ENCODE results near the gene SEMA5B.

SEMA5B gene

DNA sequence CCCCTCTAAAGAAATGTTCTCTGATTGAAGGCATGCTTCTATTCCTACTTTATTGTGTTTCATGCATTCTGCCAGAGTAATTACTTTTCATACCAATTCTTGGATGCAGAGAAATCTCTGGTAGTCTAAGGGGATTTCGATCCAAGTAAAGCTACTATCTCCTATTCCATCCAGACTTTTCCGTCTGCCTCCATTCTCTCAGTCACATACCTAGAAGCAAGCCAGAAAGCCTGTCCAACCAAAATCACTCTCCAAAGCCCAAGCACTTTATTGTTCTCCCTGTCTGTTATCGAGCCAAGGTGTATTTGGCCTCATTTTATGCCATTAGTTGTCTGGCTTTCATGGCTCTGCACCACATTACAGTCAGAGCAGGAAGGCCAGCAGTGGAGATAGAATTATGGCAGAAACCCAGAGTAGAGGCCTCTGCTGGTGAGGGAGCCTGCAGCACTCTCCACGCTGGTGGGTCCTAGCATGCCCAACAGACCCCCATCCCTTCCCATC is 136.8 kb downstream of the SEMA5B start:
- no peak for DNase-seq

DNA sequence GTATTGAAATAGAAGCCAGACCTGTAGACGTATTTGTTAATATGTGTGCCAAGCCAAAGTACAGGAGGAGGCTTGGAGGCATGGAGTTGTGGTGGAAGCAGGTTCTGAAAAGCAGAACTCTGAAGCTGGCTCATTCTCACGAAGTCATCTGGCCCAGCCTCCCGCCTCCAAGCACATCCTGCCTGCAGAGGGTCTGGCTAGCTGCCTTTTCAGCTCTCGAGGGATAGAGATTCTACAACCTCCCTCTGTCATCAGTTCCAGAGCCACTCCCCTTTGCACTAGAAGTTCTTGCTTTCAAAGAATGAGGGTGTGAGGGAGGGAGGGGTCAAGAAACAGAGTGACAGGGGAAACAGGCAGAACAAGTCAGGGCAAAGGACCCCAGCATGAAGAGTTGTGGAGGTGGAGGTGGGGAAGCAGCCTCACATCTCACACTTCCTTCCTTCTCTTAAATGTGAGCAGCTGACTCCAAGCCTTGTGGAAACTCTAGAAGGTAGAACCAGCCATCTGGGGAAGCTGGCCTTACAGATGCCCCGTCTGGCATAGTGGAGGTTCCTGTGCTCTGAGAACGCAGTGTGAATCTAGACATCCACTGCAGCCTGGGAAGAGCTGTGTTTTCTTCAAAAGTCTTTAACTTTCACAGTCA is 137.4 kb downstream of the SEMA5B start:
- no peak for DNase-seq

DNA sequence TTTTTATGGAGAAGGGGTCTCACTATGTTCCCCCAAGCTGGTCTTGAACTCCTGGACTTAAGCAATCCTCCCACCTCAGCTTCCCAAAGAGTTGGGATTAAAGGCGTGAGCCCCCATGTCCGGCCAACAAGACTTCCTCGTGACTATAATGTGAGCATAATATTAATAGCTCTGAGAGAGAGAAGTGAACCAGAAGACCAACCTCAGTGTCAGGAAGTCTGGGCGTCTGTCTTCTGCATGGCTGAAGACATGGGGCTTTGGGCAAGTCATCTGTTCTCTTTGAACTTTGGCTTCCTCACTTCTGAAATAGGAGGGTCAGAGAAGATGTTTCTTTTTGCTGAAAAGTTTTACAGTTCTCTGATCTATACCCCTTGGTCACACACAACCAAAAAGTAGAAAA is 140.6 kb downstream of the SEMA5B start:
- DNase-seq = no peak

DNA sequence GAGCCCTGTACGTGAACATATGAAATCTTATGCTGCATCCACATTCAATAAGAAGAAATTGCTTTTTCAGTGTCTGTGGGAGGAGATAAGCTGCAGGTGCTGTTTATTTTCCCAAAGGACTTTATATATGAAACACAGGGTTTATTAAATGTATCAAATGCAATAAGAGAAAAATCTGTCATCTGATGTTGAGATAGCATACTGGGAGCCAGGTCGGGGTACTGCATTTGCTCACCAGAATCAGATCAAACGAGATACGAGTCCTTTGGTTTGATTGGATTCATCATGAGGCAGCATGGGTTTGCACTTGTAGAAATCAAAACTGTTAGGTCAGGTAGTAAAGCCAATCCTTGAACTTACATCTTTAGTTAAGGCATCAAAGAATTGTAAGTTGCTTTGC is 141.3 kb downstream of the SEMA5B start:
- DNase-seq = no peak

DNA sequence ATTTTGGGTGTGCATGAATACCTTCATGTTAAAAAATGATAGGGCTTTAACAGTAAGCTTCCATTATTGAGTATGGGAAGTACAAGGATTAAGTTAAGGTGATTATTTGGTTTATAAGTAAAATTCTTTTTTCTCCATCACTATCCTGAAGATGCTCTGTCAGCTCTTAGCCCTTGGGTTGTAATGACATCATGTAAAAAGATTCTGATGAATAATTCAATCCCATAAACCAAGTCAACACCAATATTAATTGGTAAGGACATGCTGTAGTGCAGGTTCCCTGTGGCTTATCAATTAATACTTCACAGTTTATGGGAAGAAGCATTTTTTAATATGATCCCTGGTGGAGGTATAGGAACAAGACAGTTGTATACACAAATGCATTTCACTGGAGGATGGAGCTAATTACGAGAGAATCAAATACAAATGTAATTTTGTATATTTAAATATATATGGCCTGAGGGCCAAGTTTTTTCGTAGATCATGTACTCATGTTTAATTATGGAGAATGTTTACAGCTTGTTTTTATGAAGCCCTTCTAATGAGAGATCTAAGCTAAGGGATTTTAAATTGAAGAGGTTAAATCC is 145.1 kb downstream of the SEMA5B start:
- no peak for DNase-seq

DNA sequence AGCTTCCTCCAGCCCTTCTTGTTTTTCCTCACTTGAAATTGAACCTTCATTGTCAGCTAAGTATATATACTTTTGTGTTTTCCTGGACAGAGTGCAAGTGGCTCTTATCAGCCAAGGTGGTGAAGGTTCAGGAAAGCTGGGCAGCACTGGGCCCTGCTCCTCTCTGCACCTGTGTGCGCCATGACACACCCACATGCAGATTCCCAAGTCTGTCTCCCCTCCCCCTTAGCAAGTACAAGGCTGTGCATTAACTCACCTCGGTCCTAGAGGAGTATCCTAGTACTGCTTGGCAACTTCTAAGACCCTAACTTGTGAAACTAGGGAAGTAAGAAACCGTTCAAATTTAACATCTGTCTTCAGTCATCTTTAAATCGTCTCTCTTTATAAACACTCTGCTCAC is 146.9 kb downstream of the SEMA5B start:
- DNase-seq = no peak

DNA sequence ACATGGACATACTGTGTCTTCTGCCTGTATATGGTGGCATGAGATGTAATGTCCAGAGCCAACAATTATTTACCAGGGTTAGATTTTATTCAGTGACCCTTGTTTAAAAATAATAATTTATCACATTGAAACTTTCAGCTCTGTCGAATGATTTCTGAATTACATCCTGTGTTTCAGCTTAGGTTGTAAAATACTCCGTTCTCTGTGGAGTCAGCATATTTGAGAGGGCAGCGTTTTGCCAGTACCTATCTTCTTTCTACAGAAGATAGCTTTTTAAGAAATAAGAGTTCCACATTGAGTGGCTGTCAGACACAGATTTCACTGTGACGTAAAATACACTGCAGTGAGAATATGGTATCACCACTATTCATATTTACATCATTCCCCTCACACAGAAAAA is 147.4 kb downstream of the SEMA5B start:
- DNase-seq = no peak

DNA sequence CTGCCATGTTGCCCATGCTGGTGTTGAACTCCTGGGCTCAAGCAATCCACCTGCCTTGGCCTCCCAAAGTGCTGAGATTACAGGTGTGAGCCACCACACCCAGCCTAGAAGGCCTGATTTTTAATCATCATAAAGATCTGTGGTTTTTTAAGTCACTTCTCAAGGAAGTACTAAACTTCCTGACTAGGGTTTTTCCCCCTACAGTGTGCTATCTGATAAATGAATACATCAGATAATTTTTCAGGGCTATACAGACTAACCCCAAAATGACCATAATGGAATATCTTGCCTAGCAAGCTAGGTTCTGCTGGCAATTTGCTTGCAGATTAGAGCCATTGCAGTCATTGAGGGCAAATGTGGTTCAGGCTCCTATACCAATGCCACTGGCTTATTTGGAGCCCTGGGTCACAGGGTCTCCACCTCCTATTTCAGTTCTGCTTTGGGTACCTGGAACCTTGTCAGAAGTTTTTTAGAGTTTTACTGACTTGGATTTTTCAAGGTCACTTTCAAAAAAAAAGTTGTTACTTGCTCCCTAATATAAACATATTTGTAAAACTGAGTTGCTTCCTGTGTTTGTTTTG is 151.9 kb downstream of the SEMA5B start:
- DNase-seq = no peak

DNA sequence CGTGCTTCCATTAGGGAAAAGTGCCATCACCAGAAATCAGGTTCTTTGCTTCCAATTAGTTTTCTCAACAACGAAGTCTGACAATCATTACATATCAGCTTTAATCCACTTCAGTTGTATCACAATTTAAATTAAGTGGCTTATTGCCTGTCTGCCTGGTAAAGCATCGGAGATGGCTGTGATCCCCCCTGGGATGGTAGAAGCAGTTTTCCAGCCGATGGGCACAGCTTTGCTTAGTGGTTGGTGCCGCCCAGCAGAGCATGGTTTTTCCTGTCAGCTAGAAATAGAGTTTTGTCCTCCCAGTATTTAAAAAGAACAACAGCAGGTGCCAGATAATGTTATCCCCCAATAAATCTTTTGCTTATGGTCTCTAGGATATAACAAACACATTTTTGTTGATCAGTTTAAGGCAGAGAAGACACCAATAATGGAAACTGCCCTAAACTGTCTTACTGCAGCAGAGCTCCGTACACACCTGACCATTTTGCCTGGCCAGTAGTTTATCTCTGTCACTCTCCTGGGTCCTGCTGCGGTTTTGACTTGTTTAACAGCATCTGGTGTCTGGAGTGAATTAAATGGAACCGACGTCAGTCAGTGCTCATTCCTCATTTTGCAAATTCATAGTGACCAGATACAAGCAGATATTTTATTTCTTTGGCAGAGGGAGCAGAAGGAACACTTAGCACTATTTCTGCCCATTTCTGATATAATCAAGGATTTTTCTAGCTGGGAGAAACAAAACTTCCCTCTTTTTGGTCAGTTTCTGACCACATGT is 153.6 kb downstream of the SEMA5B start:
- no peak for DNase-seq

DNA sequence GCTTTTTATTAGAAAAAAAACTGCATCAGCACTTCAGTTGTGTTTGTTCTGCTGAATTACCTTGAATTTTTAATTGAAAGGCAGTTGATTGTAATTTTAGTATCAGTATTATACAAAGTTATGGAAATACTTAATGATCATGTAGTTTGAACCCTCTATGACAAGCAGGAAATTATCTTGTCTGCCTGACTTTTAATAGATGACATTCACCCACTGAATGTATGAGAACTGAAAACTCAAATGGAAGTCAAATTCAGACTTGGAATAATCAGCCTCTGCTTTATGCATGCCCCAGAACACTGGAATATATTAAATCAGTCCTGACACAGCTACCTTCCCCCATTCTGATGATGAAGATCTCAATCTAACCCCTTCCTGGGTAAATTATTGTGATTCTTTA is 159.2 kb downstream of the SEMA5B start:
- DNase-seq = no peak

DNA sequence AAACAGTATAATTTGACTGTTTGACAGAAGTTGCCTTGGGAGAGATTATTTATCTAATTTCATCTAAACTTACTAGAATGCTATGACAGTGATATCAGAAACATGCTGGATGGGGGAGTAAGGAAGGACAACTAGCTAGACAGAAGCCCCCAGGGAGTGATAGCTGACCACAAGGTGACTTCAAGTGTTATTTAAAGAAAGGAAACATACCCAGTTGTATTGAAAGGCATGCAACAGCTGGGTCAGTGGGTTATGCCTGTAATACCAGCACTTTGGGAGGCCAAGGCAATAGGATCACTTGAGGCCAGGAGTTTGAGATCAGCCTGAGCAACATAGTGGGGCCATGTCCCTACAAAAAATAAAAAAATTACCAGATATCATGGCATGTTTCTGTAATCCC is 163.1 kb downstream of the SEMA5B start:
- no peak for DNase-seq

DNA sequence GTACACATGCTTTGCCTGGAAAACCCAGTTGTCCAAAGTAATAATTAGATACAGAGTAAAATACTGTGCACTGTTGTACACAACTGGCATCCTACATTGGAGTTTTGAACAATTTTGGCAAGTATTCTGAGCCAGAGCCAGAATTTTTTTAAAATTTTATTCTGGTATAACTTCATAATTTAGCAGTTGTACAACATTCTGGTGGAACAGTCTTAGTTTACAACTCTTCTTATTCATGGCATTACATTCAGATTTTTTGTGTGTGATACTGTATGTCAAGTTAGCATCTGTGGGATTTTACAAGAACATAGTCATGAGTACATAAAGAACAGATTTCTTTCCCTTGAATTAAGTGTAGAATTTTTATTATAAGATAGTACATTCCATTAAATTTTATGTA is 165.2 kb downstream of the SEMA5B start:
- no peak for DNase-seq
